ENCODE data around the gene ABCF1.

Gene ABCF1

GRCh38 chr6:30626484-30627366 is 55.5 kb downstream of the ABCF1 start, which contains the start of gene ATAT1:
TSS of gene ATAT1 (plus strand) at chr6:30626874.
- DNase-seq (ENCODE audit: low read depth) = peak; percentile 78

GRCh38 chr6:30635834-30636233 is 64.6 kb downstream of the ABCF1 start:
- DNase-seq (ENCODE audit: low read depth) = no peak

DNA sequence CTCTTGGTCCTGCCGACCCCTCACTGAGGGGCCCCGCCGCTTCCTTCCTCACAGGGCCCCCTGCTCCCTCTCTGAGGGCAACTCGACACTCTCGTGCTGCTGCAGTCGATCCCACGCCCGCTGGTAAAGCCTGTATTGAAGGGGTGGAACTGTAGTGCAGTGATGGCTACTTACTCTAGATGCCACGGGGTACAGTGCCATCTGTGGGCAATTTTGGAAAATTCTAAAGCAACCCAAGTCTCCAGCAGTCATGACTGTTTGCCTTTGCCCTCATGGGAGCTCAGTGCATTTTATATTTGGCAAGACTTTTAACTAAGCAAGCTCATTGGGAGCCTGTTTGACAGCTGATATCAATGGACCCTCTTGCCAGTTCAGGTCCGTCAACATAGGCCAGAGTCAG is 69.2 kb downstream of the ABCF1 start:
- DNase-seq (ENCODE audit: low read depth) = no peak

DNA sequence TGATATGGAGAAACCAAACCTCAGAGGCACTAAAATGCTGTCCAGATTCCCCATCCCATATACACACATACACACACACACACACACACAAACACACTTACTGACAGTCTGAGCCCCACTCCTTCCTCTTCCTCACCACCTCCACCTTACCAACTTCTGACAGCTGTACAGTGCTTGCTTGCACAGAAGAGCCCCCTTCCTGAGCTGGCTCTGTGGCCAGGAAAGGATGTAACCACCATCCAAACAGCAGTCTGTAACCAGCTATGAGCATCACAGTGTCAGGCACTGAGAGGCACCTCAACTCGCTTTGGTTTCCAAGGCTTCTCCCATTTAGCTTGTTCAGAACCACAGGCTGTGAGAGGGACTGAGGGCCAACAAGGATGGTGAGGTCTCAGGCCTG is 69.8 kb downstream of the ABCF1 start:
- no peak for DNase-seq (ENCODE audit: low read depth)
